ENCODE measurements around the gene POLD1.

POLD1 gene

DNA sequence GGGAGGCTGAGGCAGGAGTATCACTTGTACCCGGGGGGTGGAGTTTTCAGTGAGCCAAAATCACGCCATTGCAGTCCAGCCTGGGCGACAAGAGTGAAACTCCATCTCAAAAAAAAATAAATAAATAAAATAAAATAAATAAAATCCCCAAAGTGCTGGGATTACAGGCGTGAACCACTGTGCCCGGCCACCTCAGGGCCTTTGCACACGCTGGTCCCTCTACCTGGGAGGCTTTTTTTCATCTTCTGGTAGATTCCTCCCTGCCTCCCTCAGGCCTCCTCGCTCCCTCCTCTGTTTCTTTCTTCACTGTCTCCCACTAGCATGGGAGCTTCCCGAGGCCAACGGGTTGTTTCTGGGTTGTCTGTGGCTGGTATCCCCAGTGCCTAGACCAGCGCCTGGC is 63.6 kb downstream of the POLD1 start:
- no peak for DNase-seq (ENCODE audit: low read depth in 1 of 2, low spot score in 1 of 2)
- Histone ChIP-seq H3K27me3 (ENCODE audit: insufficient read depth, poor library complexity, severe bottlenecking) (peaks cover 5% of the 10 kb centered on the region), H3K4me3 (replicated peaks; ENCODE audit: insufficient read depth, low read length) (no peak overlapping the region), H3K27ac (replicated peaks) (no peak overlapping the region)
- TF ChIP-seq, protein P1, sequence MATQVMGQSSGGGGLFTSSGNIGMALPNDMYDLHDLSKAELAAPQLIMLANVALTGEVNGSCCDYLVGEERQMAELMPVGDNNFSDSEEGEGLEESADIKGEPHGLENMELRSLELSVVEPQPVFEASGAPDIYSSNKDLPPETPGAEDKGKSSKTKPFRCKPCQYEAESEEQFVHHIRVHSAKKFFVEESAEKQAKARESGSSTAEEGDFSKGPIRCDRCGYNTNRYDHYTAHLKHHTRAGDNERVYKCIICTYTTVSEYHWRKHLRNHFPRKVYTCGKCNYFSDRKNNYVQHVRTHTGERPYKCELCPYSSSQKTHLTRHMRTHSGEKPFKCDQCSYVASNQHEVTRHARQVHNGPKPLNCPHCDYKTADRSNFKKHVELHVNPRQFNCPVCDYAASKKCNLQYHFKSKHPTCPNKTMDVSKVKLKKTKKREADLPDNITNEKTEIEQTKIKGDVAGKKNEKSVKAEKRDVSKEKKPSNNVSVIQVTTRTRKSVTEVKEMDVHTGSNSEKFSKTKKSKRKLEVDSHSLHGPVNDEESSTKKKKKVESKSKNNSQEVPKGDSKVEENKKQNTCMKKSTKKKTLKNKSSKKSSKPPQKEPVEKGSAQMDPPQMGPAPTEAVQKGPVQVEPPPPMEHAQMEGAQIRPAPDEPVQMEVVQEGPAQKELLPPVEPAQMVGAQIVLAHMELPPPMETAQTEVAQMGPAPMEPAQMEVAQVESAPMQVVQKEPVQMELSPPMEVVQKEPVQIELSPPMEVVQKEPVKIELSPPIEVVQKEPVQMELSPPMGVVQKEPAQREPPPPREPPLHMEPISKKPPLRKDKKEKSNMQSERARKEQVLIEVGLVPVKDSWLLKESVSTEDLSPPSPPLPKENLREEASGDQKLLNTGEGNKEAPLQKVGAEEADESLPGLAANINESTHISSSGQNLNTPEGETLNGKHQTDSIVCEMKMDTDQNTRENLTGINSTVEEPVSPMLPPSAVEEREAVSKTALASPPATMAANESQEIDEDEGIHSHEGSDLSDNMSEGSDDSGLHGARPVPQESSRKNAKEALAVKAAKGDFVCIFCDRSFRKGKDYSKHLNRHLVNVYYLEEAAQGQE (IDR thresholded peaks at IDR 0.05; ENCODE audit: insufficient replicate concordance, low read depth), result no peak
- TF ChIP-seq, protein P2, sequence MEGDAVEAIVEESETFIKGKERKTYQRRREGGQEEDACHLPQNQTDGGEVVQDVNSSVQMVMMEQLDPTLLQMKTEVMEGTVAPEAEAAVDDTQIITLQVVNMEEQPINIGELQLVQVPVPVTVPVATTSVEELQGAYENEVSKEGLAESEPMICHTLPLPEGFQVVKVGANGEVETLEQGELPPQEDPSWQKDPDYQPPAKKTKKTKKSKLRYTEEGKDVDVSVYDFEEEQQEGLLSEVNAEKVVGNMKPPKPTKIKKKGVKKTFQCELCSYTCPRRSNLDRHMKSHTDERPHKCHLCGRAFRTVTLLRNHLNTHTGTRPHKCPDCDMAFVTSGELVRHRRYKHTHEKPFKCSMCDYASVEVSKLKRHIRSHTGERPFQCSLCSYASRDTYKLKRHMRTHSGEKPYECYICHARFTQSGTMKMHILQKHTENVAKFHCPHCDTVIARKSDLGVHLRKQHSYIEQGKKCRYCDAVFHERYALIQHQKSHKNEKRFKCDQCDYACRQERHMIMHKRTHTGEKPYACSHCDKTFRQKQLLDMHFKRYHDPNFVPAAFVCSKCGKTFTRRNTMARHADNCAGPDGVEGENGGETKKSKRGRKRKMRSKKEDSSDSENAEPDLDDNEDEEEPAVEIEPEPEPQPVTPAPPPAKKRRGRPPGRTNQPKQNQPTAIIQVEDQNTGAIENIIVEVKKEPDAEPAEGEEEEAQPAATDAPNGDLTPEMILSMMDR (IDR thresholded peaks at IDR 0.05; ENCODE audit: insufficient read depth, low read length), result no peak
- no peak for TF ChIP-seq POLR2AphosphoS5 (IDR thresholded peaks at IDR 0.05; ENCODE audit: low read depth)
- TF ChIP-seq SPI1 (IDR thresholded peaks at IDR 0.05; ENCODE audit: borderline replicate concordance, low read depth), result no peak
- TF ChIP-seq GABPA (IDR thresholded peaks at IDR 0.05; ENCODE audit: low read depth), result no peak

DNA sequence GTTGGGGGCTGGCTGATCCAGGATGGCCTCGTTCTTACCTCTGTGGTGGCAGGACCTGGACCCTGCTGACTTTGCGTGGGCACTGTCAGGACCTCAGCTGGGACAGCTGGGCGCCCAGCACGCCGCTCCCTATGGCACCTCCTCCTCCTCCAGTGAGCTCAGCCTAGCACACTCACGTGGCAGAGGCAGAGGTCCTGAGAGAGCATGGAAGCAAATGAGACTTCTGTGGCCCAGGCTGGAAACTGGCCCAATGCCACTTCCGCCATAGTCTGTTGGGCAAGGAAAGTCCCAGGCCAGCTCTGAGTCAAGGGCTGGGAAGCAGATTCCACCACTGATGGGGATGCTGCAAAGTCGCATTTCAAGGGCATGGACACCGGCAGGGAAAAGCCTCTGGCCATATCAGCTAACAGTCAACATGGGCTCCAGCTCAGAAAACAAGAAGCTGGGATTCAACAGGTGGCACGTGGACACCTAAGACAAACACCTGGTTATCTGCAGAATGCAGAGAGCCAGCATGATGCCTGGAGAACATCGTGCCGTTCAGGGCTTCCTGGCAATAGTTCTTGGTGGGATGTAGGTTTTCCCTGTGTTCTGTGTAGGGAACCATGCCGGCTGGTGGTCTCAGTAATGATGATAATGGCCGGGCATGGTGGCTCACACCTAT is 65.2 kb downstream of the POLD1 start:
- H3K27ac ChIP-seq (replicated peaks), result no peak overlapping the region
- TF ChIP-seq, protein P2 (IDR thresholded peaks at IDR 0.05; ENCODE audit: insufficient read depth, low read length), result no peak
- TF ChIP-seq POLR2AphosphoS5 (IDR thresholded peaks at IDR 0.05; ENCODE audit: low read depth), result no peak
- TF ChIP-seq, protein P1 (IDR thresholded peaks at IDR 0.05; ENCODE audit: insufficient replicate concordance, low read depth), result no peak
- no peak for TF ChIP-seq GABPA (IDR thresholded peaks at IDR 0.05; ENCODE audit: low read depth)
- no peak for TF ChIP-seq SPI1 (IDR thresholded peaks at IDR 0.05; ENCODE audit: borderline replicate concordance, low read depth)

DNA sequence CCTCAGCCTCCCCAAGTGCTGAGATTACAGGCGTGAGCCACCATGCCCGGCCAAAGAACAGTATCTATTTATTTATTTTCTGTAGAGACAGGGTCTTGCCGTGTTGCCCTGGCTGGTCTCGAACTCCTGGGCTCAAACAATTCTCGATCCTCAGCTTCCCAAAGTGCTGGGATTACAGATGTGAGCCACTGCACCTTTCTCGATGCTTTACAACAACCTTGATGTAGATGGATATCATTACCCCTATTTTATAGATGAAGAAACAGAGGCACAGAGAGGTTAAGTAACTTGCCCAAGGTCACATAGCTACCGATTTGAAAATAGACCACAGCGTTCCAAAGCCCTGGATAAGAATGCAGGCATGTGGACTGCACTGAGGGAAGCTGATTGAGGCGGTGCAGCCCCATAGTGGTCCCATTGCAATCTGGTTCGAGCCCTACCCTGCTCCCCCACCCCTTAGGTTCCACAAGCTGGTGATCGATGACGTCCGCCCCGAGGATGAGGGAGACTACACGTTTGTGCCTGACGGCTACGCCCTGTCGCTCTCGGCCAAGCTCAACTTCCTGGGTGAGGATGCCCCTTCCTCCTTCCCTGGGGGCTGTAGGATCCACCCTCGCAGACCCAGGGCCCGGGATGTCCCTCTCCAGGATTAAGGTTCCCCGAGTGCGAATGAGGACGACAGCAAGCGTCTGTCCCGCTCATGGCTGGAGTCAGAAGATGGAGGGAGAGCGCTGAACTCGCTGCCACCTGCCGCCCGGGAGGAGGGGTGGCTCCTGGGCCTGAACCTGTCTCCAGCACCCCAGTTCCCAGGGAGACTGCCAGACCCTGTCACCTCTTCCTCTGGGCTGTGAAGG is 66.4 kb downstream of the POLD1 start:
- peaks cover 5% of the 10 kb centered on the region for H3K27me3 ChIP-seq (ENCODE audit: insufficient read depth, poor library complexity, severe bottlenecking)
- TF ChIP-seq, protein P2 (IDR thresholded peaks at IDR 0.05; ENCODE audit: insufficient read depth, low read length), result no peak
- TF ChIP-seq SPI1 (IDR thresholded peaks at IDR 0.05; ENCODE audit: borderline replicate concordance, low read depth), result no peak
- TF ChIP-seq, protein P1 (IDR thresholded peaks at IDR 0.05; ENCODE audit: insufficient replicate concordance, low read depth), result no peak
- TF ChIP-seq POLR2AphosphoS5 (IDR thresholded peaks at IDR 0.05; ENCODE audit: low read depth), result no peak
- TF ChIP-seq GABPA (IDR thresholded peaks at IDR 0.05; ENCODE audit: low read depth), result no peak
- no peak overlapping the region for H3K27ac ChIP-seq (replicated peaks)
- DNase-seq (ENCODE audit: low read depth in 1 of 2, low spot score in 1 of 2), result no peak
- H3K4me3 ChIP-seq (replicated peaks; ENCODE audit: insufficient read depth, low read length), result no peak overlapping the region

More for the DNA sequence above, 65.2 kb downstream of the POLD1 start:
- Histone ChIP-seq H3K4me3 (replicated peaks; ENCODE audit: insufficient read depth, low read length) (no peak overlapping the region), H3K27me3 (ENCODE audit: insufficient read depth, poor library complexity, severe bottlenecking) (peaks cover 5% of the 10 kb centered on the region)
- DNase-seq (ENCODE audit: low read depth in 1 of 2, low spot score in 1 of 2), result no peak

All from HL-60 (cell line).